ENCODE results near the gene ZCCHC7. TPM values are rescaled to one million over a fixed set of nuclear protein-coding genes. Genes with fewer than 3 reads are reported as not detected.
A peak's percentile ranks its signal among the peaks of the same experiment; 100 is the strongest.
"Not testable (repeated sequence)": the region's sequence is repeated elsewhere in the genome, so short reads cannot be mapped to it uniquely, and the experiment has no call there.

Gene ZCCHC7
- polyA plus RNA-seq, 3 donors, result 8.7 to 12.9 (median 12.5) TPM

DNA sequence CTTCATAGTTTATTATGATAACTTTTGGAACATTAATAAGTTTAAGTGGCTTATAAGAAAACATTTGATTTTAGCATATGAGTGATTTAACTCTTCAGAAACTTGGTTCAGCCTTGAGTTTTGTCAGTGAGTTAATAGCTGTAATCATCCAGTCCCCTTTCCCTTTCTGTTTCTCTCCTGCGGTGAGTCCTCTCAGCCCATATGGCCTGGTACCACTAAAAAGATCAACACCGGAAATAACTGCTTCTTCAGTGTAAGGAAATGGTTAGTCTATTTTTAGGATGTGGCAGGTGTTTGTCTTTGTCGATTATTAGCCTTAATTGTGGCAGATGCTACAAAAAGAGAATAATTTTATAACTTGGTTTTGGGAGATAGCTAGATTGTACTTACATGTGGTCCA, 181.9 kb downstream of the ZCCHC7 start:
- H3K4me1 Mint-ChIP-seq, result peaks cover 10% of the 10 kb centered on the region
- H3K9ac ChIP-seq (ENCODE audit: insufficient read depth, low read length, poor library complexity, severe bottlenecking), result no peak overlapping the region

DNA sequence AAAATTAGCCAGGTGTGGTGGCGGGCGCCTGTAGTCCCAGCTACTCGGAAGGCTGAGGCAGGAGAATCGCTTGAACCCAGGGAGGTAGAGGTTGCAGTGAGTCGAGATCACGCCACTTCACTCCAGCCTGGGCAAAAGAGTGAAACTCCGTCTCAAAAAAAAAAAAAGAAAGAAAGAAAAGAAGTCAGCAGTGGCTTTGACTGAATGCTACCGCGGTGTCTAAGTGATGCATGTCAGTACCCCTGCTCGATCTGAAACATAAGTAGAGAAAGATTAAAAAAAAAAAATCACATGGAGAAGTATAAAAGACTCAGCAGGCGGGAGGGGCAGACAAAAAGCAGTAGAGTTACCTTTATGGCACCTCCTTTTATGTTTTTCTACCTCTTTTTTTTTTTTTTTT, 182.9 kb downstream of the ZCCHC7 start:
- Mint-ChIP-seq H3K27ac (peak overlapping the region in 1 of 7 donors; percentile 79), H3K4me1 (peaks cover 10% of the 10 kb centered on the region), H3K36me3 (peaks cover 20 to 23% of the 10 kb centered on the region in 2 donors)
- H3K4me3 ChIP-seq (replicated peaks in 1 of 3; ENCODE audit: low read depth in 2 of 3, low read length in 3 of 3); H3K9ac ChIP-seq (ENCODE audit: insufficient read depth, low read length, poor library complexity, severe bottlenecking); H3K4me2 ChIP-seq (replicated peaks; ENCODE audit: extremely low read depth, low read length, poor library complexity, severe bottlenecking); H3K9me3 Mint-ChIP-seq; H4K20me1 ChIP-seq (ENCODE audit: insufficient read depth, low read length); H3K4me1 ChIP-seq (ENCODE audit: control insufficient read depth in 1 of 2, insufficient read depth in 2 of 2, low read length in 2 of 2); H3K9me3 ChIP-seq (replicated peaks in 1 of 2; ENCODE audit: control insufficient read depth in 1 of 2, insufficient read depth in 1 of 2, low read length in 2 of 2); H3K27me3 Mint-ChIP-seq (ENCODE audit: low read depth in 3 of 3); H3K27ac ChIP-seq (ENCODE audit: low read depth in 1 of 2, low read length in 2 of 2); intact Hi-C loops (cut with micrococcal nuclease); H3K79me2 ChIP-seq (ENCODE audit: insufficient read depth, low read length); H3K4me3 Mint-ChIP-seq; H3K27me3 ChIP-seq (ENCODE audit: control insufficient read depth in 2 of 2, insufficient read depth in 2 of 2, low read length in 2 of 2); H2AFZ ChIP-seq (ENCODE audit: insufficient read depth, low read depth, low read length, poor library complexity, severe bottlenecking); DNase-seq: not testable (repeated sequence)
- WGBS (ENCODE audit: insufficient coverage), result 93% methylated on average over 3 of the region's 11 CpGs
- peaks cover 8 to 20% of the 10 kb centered on the region in 2 donors for H3K36me3 ChIP-seq (replicated peaks in 1 of 2; ENCODE audit: control insufficient read depth in 1 of 2, insufficient read depth in 2 of 2, low read length in 2 of 2)

More for the DNA sequence above, 181.9 kb downstream of the ZCCHC7 start:
- H3K4me3 ChIP-seq (replicated peaks in 1 of 3; ENCODE audit: low read depth in 2 of 3, low read length in 3 of 3), result no peak overlapping the region
- no peaks in the 10 kb centered on the region for H4K20me1 ChIP-seq (ENCODE audit: insufficient read depth, low read length)
- no peak overlapping the region for H3K27ac Mint-ChIP-seq
- no peak overlapping the region for H3K4me3 Mint-ChIP-seq
- no peaks in the 10 kb centered on the region for H3K79me2 ChIP-seq (ENCODE audit: insufficient read depth, low read length)
- peak in 1 of 3 donors; percentile 3 for DNase-seq
- TF ChIP-seq, protein P1, sequence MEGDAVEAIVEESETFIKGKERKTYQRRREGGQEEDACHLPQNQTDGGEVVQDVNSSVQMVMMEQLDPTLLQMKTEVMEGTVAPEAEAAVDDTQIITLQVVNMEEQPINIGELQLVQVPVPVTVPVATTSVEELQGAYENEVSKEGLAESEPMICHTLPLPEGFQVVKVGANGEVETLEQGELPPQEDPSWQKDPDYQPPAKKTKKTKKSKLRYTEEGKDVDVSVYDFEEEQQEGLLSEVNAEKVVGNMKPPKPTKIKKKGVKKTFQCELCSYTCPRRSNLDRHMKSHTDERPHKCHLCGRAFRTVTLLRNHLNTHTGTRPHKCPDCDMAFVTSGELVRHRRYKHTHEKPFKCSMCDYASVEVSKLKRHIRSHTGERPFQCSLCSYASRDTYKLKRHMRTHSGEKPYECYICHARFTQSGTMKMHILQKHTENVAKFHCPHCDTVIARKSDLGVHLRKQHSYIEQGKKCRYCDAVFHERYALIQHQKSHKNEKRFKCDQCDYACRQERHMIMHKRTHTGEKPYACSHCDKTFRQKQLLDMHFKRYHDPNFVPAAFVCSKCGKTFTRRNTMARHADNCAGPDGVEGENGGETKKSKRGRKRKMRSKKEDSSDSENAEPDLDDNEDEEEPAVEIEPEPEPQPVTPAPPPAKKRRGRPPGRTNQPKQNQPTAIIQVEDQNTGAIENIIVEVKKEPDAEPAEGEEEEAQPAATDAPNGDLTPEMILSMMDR (IDR thresholded peaks at IDR 0.05), result no peak
- H3K27ac ChIP-seq (ENCODE audit: low read depth in 1 of 2, low read length in 2 of 2), result no peak overlapping the region
- H3K9me3 ChIP-seq (replicated peaks in 1 of 2; ENCODE audit: control insufficient read depth in 1 of 2, insufficient read depth in 1 of 2, low read length in 2 of 2), result no peaks in the 10 kb centered on the region
- WGBS (ENCODE audit: insufficient coverage), result 0% methylated on average over 1 of the region's 3 CpGs
- peaks cover 0 to 2% (median 0%) of the 10 kb centered on the region in 3 donors for H3K27me3 Mint-ChIP-seq (ENCODE audit: low read depth in 3 of 3)
- no peak overlapping the region for H3K4me2 ChIP-seq (replicated peaks; ENCODE audit: extremely low read depth, low read length, poor library complexity, severe bottlenecking)
- intact Hi-C loops (cut with micrococcal nuclease), result no loop called here
- H3K4me1 ChIP-seq (ENCODE audit: control insufficient read depth in 1 of 2, insufficient read depth in 2 of 2, low read length in 2 of 2), result no peaks in the 10 kb centered on the region
- H3K36me3 Mint-ChIP-seq, result peaks cover 21 to 23% of the 10 kb centered on the region in 2 donors
- H3K36me3 ChIP-seq (replicated peaks in 1 of 2; ENCODE audit: control insufficient read depth in 1 of 2, insufficient read depth in 2 of 2, low read length in 2 of 2), result peaks cover 8 to 20% of the 10 kb centered on the region in 2 donors
- H3K9me3 Mint-ChIP-seq, result no peaks in the 10 kb centered on the region
- H2AFZ ChIP-seq (ENCODE audit: insufficient read depth, low read depth, low read length, poor library complexity, severe bottlenecking), result no peak overlapping the region
- no peaks in the 10 kb centered on the region for H3K27me3 ChIP-seq (ENCODE audit: control insufficient read depth in 2 of 2, insufficient read depth in 2 of 2, low read length in 2 of 2)
